IMR-90 (cell line): ENCODE data around the gene PRR32. TPM values are rescaled to one million over a fixed set of nuclear protein-coding genes. Genes with fewer than 3 reads are reported as not detected.

Source experiments
- ATAC-seq: fragments of 200-7000 bp; cut with Tn5 transposase; 2 replicates; pipeline ENCODE4 v1.9.1; 2020; ENCODE audit warnings: low read depth, mild to moderate bottlenecking, moderate library complexity
- BruUV-seq: library from RNA; stranded (reverse); fragments of 400-500 nt; replicated peaks from 2 replicates; lab custom pipeline; 2021; lab: Mats Ljungman, UMichigan
- CTCF ChIA-PET: fragments of 300-600 bp; formaldehyde crosslinking; extraction: SDS; loops from one replicate; lab custom pipeline; 2021; ENCODE audit warnings: antibody characterized with exemption; lab: Yijun Ruan, JAX
- POLR2A ChIA-PET: fragments of 300-600 bp; sonication (Branson Sonifier 250); formaldehyde crosslinking; loops from one replicate; lab custom pipeline; 2022; ENCODE audit warnings: antibody characterized with exemption; ENCODE audit not compliant: unreplicated experiment; lab: Charles Lee
- DNase-seq: peaks from one replicate; pipeline ENCODE4 v3.0.0; 2013
- H2AFZ ChIP-seq: replicated peaks from 2 replicates; pipeline ENCODE3; 2013; ENCODE audit warnings: low read length, mild to moderate bottlenecking; ENCODE audit not compliant: poor library complexity
- H2AK5ac ChIP-seq: 2 replicates; pipeline ENCODE4 v1.6.1; 2013; ENCODE audit warnings: low read depth, low read length, inconsistent platforms
- H2AK9ac ChIP-seq: replicated peaks from 2 replicates; pipeline ENCODE3; 2013; ENCODE audit warnings: mild to moderate bottlenecking, low read depth, low read length, moderate library complexity; ENCODE audit not compliant: poor library complexity
- H2BK120ac ChIP-seq: 2 replicates; pipeline ENCODE4 v1.6.1; 2013; ENCODE audit warnings: low read depth, low read length, inconsistent platforms
- H2BK15ac ChIP-seq: 3 replicates; pipeline ENCODE4 v1.6.1; 2013; ENCODE audit warnings: low read depth, low read length, inconsistent platforms
- H2BK20ac ChIP-seq: 2 replicates; pipeline ENCODE4 v1.6.1; 2013; ENCODE audit warnings: low read depth, mild to moderate bottlenecking, inconsistent platforms, low read length, moderate library complexity
- H2BK5ac ChIP-seq: 2 replicates; pipeline ENCODE4 v1.6.1; 2013; ENCODE audit warnings: mild to moderate bottlenecking, low read depth, low read length, inconsistent platforms; ENCODE audit not compliant: poor library complexity, severe bottlenecking
- H3K14ac ChIP-seq: replicated peaks from 2 replicates; pipeline ENCODE4 v1.6.1; 2013; ENCODE audit warnings: low read depth, low read length, inconsistent platforms
- H3K18ac ChIP-seq: 2 replicates; pipeline ENCODE4 v1.6.1; 2013; ENCODE audit warnings: low read depth, low read length, control low read depth
- H3K23ac ChIP-seq: 2 replicates; pipeline ENCODE4 v1.6.1; 2013; ENCODE audit warnings: low read depth, low read length, inconsistent platforms
- H3K27ac ChIP-seq: 2 replicates; pipeline ENCODE4 v1.5.1; 2013; ENCODE audit warnings: mild to moderate bottlenecking, control low read depth, low read length; ENCODE audit not compliant: insufficient read depth
- H3K27me3 ChIP-seq: 2 replicates; pipeline ENCODE4 v1.6.1; 2013; ENCODE audit warnings: low read length; ENCODE audit not compliant: control insufficient read depth, insufficient read depth
- H3K36me3 ChIP-seq: 2 replicates; pipeline ENCODE4 v1.6.1; 2013; ENCODE audit warnings: low read length, mixed read lengths; ENCODE audit not compliant: control insufficient read depth, insufficient read depth
- H3K4ac ChIP-seq: 2 replicates; pipeline ENCODE4 v1.6.1; 2013; ENCODE audit warnings: low read depth, low read length, inconsistent platforms
- H3K4me1 ChIP-seq: 2 replicates; pipeline ENCODE4 v1.6.1; 2013; ENCODE audit warnings: low read length, mixed read lengths; ENCODE audit not compliant: control insufficient read depth, insufficient read depth
- H3K4me2 ChIP-seq: 2 replicates; pipeline ENCODE4 v1.6.1; 2013; ENCODE audit warnings: low read depth, mild to moderate bottlenecking, control low read depth, low read length, moderate library complexity
- H3K4me3 ChIP-seq: 2 replicates; pipeline ENCODE4 v1.5.1; 2013; ENCODE audit warnings: low read depth, mild to moderate bottlenecking, control low read depth, low read length, moderate library complexity; ENCODE audit not compliant: insufficient read depth
- H3K56ac ChIP-seq: 2 replicates; pipeline ENCODE4 v1.6.1; 2013; ENCODE audit warnings: low read length, inconsistent platforms; ENCODE audit not compliant: insufficient read depth; ENCODE audit errors: extremely low read depth
- H3K79me1 ChIP-seq, 2 experiments: 2 replicates each; pipeline ENCODE4 v1.6.1; 2013; ENCODE audit warnings: low read length in 2 of 2, inconsistent platforms in 1 of 2, low read depth in 1 of 2
- H3K9ac ChIP-seq: 2 replicates; pipeline ENCODE4 v1.6.1; 2013; ENCODE audit warnings: low read depth, low read length, control low read depth
- H3K9me1 ChIP-seq: 2 replicates; pipeline ENCODE4 v1.6.1; 2013; ENCODE audit warnings: low read length, inconsistent platforms; ENCODE audit not compliant: insufficient read depth
- H3K9me3 ChIP-seq: 2 replicates; pipeline ENCODE4 v1.6.1; 2013; ENCODE audit warnings: low read length; ENCODE audit not compliant: control insufficient read depth, insufficient read depth
- H4K20me1 ChIP-seq: 2 replicates; pipeline ENCODE4 v1.6.1; 2013; ENCODE audit warnings: low read length, inconsistent platforms; ENCODE audit not compliant: insufficient read depth
- H4K5ac ChIP-seq: 2 replicates; pipeline ENCODE4 v1.6.1; 2013; ENCODE audit warnings: mild to moderate bottlenecking, low read depth, low read length, control low read depth
- H4K8ac ChIP-seq, 2 experiments: 2 replicates each; pipeline ENCODE4 v1.6.1; 2013; ENCODE audit warnings: low read depth in 2 of 2, low read length in 2 of 2, control low read depth in 1 of 2, inconsistent platforms in 1 of 2
- H4K91ac ChIP-seq: 2 replicates; pipeline ENCODE4 v1.6.1; 2013; ENCODE audit warnings: low read depth, low read length, inconsistent platforms; ENCODE audit not compliant: insufficient read depth
- SMC3 ChIP-seq: fragments of 150-350 bp; IDR thresholded peaks from 2 replicates; pipeline ENCODE4 v1.6.1; 2016; ENCODE audit warnings: low read depth, mild to moderate bottlenecking, antibody characterized with exemption, low read length, moderate library complexity
- WGBS, 2 experiments: methylation state at CpG; one replicate each; pipeline versions ENCODE4 v1.1.5 to v1.1.7; 2013; ENCODE audit warnings: missing lambda C conversion rate in 2 of 2; ENCODE audit not compliant: insufficient read length in 1 of 2; ENCODE audit errors: extremely low coverage in 2 of 2; 5-methylcytosine and 5-hydroxymethylcytosine counted together
- dilution Hi-C: fragments of 300-500 bp; cut with HindIII; formaldehyde crosslinking; loops from one replicate; pipeline ENCODE4 v1.14.3; 2018; ENCODE audit warnings: low sequenced_read_pairs; ENCODE audit not compliant: unreplicated experiment
- in situ Hi-C: fragments of 300-500 bp; cut with MboI; formaldehyde crosslinking; loops from 3 replicates; pipeline ENCODE4 v1.14.3; 2019; ENCODE audit warnings: low sequenced_read_pairs, inconsistent platforms, mixed read lengths
- intact Hi-C: fragments of 100-400 bp; cut with micrococcal nuclease; formaldehyde crosslinking; loops from 2 replicates; pipeline ENCODE4 v1.10.0; 2022
- polyA plus RNA-seq, 3 experiments: library from polyadenylated mRNA; depleted of rRNA; stranded (reverse); fragments of >200 nt; gene quantifications; 2 replicates each; pipeline ENCODE4 v1.2.3, GENCODE V29; 2012; ENCODE audit warnings: low replicate concordance in 1 of 3
- total RNA-seq: library from RNA; depleted of rRNA; stranded (reverse); fragments of >200 nt; gene quantifications from 2 replicates; pipeline ENCODE4 v1.2.3, GENCODE V29; 2012
- TF ChIP-seq, protein P1 (sequence below): fragments of 150-350 bp; IDR thresholded peaks from 2 replicates; pipeline ENCODE4 v1.6.1; 2017; ENCODE audit warnings: mild to moderate bottlenecking, antibody characterized with exemption, low read length, low read depth

PRR32 gene
- total and polyA plus RNA-seq, 2 of the 4 experiments (the other 2 are of a cell fraction) = not detected

DNA sequence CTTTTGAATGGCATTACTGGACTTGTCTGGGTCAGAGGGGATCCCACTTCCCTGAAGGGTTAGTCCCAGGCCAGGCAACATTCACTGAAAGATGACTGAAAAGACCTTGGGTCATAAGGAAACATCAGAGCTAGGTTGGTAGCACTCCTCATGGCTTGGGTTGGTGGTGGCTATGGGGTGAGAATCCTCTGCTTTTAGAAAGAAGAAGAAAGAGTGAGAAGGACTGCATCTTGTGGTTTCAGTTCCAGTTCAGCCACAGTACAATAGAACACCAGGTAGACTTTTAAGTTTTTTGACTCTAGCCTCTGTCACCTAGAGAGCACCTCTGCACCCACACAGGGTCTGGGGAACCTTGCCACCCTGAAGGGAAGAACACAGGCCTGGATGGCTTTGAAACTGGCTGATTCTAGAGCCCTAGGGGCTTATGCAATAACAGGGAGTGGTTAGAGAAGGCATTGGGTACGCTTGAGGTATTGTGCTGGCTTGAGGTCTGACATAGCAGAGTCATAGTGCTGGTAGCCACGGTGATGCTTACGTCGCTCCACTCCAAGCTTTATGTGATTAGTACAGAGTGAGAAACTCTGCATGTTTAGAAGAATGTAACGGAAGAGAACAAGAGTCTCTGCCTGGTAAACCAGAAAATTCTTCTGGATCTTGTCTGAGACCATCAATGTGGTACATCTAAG lies 36.5 kb downstream of the PRR32 start:
- no peak overlapping the region for H2AK5ac ChIP-seq
- H3K27me3 ChIP-seq = no peaks in the 10 kb centered on the region
- H4K8ac ChIP-seq = no peak overlapping the region
- no peak overlapping the region for H4K5ac ChIP-seq
- no peak overlapping the region for H3K56ac ChIP-seq
- ChIA-PET CTCF (no interaction called here), POLR2A (no interaction called here)
- no peaks in the 10 kb centered on the region for H3K9me1 ChIP-seq
- TF ChIP-seq, protein P1, sequence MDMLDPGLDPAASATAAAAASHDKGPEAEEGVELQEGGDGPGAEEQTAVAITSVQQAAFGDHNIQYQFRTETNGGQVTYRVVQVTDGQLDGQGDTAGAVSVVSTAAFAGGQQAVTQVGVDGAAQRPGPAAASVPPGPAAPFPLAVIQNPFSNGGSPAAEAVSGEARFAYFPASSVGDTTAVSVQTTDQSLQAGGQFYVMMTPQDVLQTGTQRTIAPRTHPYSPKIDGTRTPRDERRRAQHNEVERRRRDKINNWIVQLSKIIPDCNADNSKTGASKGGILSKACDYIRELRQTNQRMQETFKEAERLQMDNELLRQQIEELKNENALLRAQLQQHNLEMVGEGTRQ = no peak
- TF ChIP-seq SMC3 = no peak
- no peak for ATAC-seq
- no peak overlapping the region for H3K9ac ChIP-seq
- in situ Hi-C loops = no loop called here
- H3K4me3 ChIP-seq = no peak overlapping the region
- intact Hi-C loops = no loop called here
- no peak overlapping the region for H3K23ac ChIP-seq
- H2BK20ac ChIP-seq = no peak overlapping the region
- no peak overlapping the region for H3K4ac ChIP-seq
- H2BK15ac ChIP-seq = no peak overlapping the region
- H3K9me3 ChIP-seq = peaks cover 5% of the 10 kb centered on the region; the same call in 1 of the 2 replicates
- no peak overlapping the region for H3K27ac ChIP-seq
- H4K91ac ChIP-seq = no peak overlapping the region
- 33% methylated on average over 1 of the region's 5 CpGs; no CpG with 5 or more reads in 1 of the 2 experiments for WGBS, 2 experiments
- dilution Hi-C loops = no loop called here
- H3K4me1 ChIP-seq = no peaks in the 10 kb centered on the region
- no peak overlapping the region for H2BK5ac ChIP-seq
- H2AK9ac ChIP-seq = no peak overlapping the region
- H3K79me1 ChIP-seq = no peaks in the 10 kb centered on the region
- H3K14ac ChIP-seq = no peak overlapping the region
- no peak overlapping the region for H3K4me2 ChIP-seq
- no peak for DNase-seq
- no peak overlapping the region for H2AFZ ChIP-seq
- H4K20me1 ChIP-seq = no peaks in the 10 kb centered on the region
- BruUV-seq = no TSS peak
- H3K36me3 ChIP-seq = no peaks in the 10 kb centered on the region
- H3K18ac ChIP-seq = no peak overlapping the region
- H2BK120ac ChIP-seq = no peak overlapping the region
